ENCODE measurements around the gene TRIM26. TPM values are rescaled to one million over a fixed set of nuclear protein-coding genes. Genes with fewer than 3 reads are reported as not detected.

TRIM26 gene
- total and polyA plus RNA-seq, 2 of the 13 experiments (the other 11 are each of a cell fraction or from before 2014, with no cell fraction given): 27.1 to 38.7 TPM

DNA sequence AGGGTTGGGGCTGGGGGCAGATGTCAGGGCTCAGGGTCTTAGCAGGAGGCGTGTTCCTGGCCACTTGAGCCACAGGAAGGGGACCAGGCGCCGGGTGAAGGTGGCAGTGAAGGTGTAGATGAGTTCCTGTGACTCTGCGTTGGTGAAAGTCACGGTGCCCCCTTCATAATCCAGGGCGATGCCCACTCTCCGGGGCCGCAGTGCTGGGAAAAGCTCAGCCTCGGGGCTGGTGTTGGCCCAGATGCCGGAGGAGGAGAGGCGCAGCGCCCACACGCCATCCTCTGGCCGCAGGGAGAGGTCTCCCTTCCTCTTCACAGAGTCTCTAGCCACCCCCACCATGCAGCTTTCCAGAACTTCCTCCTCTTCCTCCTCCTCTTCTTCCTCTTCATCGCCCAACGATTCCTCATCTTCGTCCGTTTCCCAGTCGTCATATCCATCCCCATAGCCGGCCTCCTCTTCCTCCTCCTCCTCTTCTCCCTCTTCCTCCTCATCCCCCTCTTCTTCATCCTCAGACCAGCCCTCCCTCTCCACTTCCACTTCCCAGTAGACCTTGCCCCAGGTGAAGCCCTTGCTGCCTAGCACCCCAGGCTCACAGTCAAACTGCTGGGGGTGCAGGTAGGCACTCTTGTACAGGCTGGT, 27.2 kb downstream of the TRIM26 start (continued):
- TF ChIP-seq TFE3 (CRISPR knock-in tag; IDR thresholded peaks at IDR 0.05): no peak
- TF ChIP-seq, protein P1, sequence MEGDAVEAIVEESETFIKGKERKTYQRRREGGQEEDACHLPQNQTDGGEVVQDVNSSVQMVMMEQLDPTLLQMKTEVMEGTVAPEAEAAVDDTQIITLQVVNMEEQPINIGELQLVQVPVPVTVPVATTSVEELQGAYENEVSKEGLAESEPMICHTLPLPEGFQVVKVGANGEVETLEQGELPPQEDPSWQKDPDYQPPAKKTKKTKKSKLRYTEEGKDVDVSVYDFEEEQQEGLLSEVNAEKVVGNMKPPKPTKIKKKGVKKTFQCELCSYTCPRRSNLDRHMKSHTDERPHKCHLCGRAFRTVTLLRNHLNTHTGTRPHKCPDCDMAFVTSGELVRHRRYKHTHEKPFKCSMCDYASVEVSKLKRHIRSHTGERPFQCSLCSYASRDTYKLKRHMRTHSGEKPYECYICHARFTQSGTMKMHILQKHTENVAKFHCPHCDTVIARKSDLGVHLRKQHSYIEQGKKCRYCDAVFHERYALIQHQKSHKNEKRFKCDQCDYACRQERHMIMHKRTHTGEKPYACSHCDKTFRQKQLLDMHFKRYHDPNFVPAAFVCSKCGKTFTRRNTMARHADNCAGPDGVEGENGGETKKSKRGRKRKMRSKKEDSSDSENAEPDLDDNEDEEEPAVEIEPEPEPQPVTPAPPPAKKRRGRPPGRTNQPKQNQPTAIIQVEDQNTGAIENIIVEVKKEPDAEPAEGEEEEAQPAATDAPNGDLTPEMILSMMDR (CRISPR knock-in tag; IDR thresholded peaks at IDR 0.05): 0 out of 2 replicates have a peak, but pooled peaks have one; percentile 12
- TF ChIP-seq, protein P2, sequence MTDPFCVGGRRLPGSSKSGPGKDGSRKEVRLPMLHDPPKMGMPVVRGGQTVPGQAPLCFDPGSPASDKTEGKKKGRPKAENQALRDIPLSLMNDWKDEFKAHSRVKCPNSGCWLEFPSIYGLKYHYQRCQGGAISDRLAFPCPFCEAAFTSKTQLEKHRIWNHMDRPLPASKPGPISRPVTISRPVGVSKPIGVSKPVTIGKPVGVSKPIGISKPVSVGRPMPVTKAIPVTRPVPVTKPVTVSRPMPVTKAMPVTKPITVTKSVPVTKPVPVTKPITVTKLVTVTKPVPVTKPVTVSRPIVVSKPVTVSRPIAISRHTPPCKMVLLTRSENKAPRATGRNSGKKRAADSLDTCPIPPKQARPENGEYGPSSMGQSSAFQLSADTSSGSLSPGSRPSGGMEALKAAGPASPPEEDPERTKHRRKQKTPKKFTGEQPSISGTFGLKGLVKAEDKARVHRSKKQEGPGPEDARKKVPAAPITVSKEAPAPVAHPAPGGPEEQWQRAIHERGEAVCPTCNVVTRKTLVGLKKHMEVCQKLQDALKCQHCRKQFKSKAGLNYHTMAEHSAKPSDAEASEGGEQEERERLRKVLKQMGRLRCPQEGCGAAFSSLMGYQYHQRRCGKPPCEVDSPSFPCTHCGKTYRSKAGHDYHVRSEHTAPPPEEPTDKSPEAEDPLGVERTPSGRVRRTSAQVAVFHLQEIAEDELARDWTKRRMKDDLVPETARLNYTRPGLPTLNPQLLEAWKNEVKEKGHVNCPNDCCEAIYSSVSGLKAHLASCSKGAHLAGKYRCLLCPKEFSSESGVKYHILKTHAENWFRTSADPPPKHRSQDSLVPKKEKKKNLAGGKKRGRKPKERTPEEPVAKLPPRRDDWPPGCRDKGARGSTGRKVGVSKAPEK (CRISPR knock-in tag; IDR thresholded peaks at IDR 0.05; ENCODE audit: borderline replicate concordance): no peak
- TF ChIP-seq, protein P3, sequence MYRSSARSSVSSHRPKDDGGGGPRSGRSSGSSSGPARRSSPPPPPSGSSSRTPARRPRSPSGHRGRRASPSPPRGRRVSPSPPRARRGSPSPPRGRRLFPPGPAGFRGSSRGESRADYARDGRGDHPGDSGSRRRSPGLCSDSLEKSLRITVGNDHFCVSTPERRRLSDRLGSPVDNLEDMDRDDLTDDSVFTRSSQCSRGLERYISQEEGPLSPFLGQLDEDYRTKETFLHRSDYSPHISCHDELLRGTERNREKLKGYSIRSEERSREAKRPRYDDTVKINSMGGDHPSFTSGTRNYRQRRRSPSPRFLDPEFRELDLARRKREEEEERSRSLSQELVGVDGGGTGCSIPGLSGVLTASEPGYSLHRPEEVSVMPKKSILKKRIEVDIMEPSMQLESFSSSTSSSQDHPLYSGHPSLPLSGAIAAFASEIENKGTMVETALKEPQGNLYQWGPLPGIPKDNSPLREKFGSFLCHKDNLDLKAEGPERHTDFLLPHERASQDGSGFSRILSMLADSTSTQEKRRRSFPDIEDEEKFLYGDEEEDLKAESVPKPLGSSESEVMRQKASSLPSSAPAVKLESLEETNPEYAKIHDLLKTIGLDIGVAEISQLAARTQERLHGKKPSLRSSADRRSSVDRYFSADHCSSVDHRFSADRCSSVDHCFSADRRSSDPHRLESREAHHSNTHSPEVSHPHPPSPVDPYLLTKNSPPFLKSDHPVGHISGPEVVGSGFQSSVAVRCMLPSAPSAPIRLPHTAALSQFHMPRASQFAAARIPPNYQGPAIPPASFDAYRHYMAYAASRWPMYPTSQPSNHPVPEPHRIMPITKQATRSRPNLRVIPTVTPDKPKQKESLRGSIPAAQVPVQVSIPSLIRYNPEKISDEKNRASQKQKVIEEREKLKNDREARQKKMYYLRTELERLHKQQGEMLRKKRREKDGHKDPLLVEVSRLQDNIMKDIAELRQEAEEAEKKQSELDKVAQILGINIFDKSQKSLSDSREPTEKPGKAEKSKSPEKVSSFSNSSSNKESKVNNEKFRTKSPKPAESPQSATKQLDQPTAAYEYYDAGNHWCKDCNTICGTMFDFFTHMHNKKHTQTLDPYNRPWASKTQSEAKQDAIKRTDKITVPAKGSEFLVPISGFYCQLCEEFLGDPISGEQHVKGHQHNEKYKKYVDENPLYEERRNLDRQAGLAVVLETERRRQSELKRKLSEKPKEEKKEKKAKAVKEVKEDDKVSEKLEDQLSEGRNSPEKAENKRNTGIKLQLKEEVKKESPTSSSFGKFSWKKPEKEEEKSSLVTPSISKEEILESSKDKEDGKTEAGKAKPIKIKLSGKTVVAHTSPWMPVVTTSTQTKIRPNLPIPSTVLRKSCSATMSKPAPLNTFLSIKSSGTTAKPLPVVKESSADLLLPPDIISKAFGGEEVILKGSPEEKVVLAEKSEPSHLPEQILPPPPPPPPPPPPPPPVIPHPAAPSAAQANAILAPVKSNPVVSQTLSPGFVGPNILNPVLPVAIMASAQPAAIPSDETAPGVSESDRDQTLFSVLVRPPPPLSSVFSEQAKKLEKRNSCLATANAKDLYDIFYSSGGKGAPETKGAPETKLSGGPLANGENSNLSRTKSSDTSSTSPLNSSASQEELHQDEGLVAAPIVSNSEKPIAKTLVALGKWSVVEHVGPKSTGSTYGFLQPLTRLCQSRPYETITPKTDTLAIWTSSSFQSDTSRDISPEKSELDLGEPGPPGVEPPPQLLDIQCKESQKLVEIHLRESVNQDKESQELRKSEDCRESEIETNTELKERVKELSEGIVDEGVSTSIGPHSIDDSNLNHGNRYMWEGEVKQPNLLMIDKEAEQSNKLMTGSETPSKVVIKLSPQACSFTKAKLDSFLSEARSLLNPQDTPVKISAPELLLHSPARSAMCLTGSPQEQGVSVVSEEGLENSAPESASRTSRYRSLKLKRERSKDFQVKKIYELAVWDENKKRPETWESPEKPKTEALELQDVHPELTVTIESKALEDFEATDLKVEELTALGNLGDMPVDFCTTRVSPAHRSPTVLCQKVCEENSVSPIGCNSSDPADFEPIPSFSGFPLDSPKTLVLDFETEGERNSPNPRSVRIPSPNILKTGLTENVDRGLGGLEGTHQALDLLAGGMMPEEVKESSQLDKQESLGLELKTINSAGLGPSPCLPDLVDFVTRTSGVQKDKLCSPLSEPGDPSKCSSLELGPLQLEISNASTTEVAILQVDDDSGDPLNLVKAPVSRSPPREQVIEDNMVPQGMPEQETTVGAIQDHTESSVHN (CRISPR knock-in tag; IDR thresholded peaks at IDR 0.05): no peak
